Glutamatergic neuron (in vitro differentiated cells): ENCODE measurements around the gene COA7. TPM values are rescaled to one million over a fixed set of nuclear protein-coding genes. Genes with fewer than 3 reads are reported as not detected.

Source experiments
- DNase-seq: peaks from one replicate; pipeline ENCODE4 v3.0.0; 2022
- H3K27ac Mint-ChIP-seq: one replicate; pipeline ENCODE4 v1.8.0; 2020; ENCODE audit warnings: mild to moderate bottlenecking, mixed read lengths, inconsistent platforms; ENCODE audit not compliant: unreplicated experiment
- H3K27me3 Mint-ChIP-seq: one replicate; pipeline ENCODE4 v1.8.0; 2020; ENCODE audit warnings: mild to moderate bottlenecking, moderate library complexity, mixed read lengths, inconsistent platforms; ENCODE audit not compliant: unreplicated experiment
- H3K36me3 Mint-ChIP-seq: one replicate; pipeline ENCODE4 v1.8.0; 2020; ENCODE audit warnings: mild to moderate bottlenecking, mixed read lengths, inconsistent platforms; ENCODE audit not compliant: unreplicated experiment
- H3K4me1 Mint-ChIP-seq: one replicate; pipeline ENCODE4 v1.8.0; 2020; ENCODE audit warnings: mild to moderate bottlenecking, low read depth, mixed read lengths, inconsistent platforms; ENCODE audit not compliant: unreplicated experiment
- H3K4me3 Mint-ChIP-seq: one replicate; pipeline ENCODE4 v1.8.0; 2020; ENCODE audit warnings: mild to moderate bottlenecking, mixed read lengths, inconsistent platforms; ENCODE audit not compliant: unreplicated experiment
- H3K9me3 Mint-ChIP-seq: one replicate; pipeline ENCODE4 v1.8.0; 2020; ENCODE audit warnings: mild to moderate bottlenecking, moderate library complexity, mixed read lengths, inconsistent platforms; ENCODE audit not compliant: unreplicated experiment
- total RNA-seq: library from RNA; stranded (reverse); fragmentation: NEBNext Ultra II Directional; extraction: Animal tissue kit (Norgen Biotek cat#: 25700); gene quantifications from one replicate; pipeline ENCODE4 v1.2.1, GENCODE V29; 2021; ENCODE audit not compliant: unreplicated experiment
- TF ChIP-seq, protein P1 (sequence below): fragments of 200-600 bp; sonication (generic); IDR thresholded peaks from one replicate; pipeline ENCODE4 v1.5.0; 2021; ENCODE audit not compliant: partially characterized antibody, unreplicated experiment

The COA7 gene
- total RNA-seq, 1 donor from 2014 or later = 24.6 TPM

DNA sequence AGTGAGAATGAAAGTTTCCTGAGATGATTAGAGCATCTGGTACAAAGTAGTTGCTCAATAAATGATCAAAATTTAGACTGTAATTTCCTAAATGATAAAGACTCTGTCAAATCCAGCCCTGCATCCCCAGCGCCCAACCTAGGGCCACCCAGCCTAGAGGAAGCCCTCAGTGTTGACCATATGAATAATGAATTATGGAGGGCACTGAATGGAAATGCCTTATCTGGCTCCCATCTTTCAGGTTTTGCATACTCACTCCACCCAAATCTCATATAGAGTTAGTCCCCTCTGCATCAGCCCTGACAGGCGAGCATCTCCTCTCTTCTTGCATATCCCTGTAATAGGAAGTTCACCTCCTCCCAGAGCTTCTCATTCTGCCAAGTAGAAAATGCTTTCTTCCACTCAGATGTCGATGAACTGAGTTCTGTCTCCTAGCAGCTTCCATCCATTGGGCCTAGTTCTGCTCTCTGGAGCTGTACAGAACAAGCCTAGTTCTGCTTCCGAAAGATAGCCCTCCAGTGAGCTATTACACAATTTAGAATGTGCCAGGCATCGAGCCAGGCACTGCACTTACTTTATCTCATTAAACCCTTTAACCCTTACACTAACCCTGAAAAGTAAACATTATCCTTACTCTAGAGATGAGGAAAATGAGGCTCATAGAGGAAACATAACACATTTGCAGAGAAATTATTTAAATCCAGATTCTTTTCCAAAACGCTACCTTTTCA is 20.9 kb downstream of the COA7 start:
- Mint-ChIP-seq H3K4me3 (no peak overlapping the region), H3K27me3 (peaks cover 4% of the 10 kb centered on the region), H3K9me3 (no peaks in the 10 kb centered on the region), H3K4me1 (no peaks in the 10 kb centered on the region), H3K36me3 (no peaks in the 10 kb centered on the region), H3K27ac (no peak overlapping the region)
- TF ChIP-seq, protein P1, sequence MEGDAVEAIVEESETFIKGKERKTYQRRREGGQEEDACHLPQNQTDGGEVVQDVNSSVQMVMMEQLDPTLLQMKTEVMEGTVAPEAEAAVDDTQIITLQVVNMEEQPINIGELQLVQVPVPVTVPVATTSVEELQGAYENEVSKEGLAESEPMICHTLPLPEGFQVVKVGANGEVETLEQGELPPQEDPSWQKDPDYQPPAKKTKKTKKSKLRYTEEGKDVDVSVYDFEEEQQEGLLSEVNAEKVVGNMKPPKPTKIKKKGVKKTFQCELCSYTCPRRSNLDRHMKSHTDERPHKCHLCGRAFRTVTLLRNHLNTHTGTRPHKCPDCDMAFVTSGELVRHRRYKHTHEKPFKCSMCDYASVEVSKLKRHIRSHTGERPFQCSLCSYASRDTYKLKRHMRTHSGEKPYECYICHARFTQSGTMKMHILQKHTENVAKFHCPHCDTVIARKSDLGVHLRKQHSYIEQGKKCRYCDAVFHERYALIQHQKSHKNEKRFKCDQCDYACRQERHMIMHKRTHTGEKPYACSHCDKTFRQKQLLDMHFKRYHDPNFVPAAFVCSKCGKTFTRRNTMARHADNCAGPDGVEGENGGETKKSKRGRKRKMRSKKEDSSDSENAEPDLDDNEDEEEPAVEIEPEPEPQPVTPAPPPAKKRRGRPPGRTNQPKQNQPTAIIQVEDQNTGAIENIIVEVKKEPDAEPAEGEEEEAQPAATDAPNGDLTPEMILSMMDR = no peak
- no peak for DNase-seq

DNA sequence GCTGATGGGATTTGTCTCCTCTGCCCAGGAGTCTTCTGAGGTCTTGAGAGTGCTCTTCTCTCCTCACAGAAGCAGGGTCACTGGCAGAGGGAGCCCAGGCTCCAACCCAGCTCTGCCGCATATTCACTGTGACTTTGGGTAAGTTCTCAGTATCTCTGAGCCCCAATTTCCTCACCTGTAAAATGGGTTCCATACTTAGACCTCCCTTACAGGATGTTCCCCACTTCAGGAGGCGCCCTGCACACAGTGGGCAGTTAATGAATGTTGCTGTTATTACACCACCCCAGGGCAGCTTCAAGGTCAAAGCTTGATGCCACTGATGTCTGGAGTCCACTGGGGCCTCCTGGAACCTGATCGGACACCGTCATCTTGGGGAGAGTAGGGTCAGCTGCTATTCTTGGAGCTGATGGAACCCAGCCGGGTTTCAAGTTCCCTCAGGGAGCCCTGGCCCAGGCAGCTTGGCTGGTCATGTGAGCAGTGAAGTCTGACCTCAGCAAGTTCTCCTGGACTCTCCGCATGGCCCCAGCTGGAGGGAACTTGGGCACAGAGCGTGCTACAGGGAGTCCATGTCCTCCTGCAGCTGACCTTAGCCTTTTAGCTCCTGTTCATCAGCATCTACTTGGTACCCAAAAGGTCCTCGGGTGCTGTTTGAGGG is 21.8 kb downstream of the COA7 start:
- no peaks in the 10 kb centered on the region for H3K9me3 Mint-ChIP-seq
- H3K36me3 Mint-ChIP-seq = no peaks in the 10 kb centered on the region
- H3K4me3 Mint-ChIP-seq = no peak overlapping the region
- DNase-seq = no peak
- no peaks in the 10 kb centered on the region for H3K4me1 Mint-ChIP-seq
- TF ChIP-seq, protein P1 = no peak
- H3K27me3 Mint-ChIP-seq = peaks cover 4% of the 10 kb centered on the region
- no peak overlapping the region for H3K27ac Mint-ChIP-seq

GRCh38 chr1:52674497-52675384 is 23.4 kb downstream of the COA7 start:
- H3K27ac Mint-ChIP-seq = no peak overlapping the region
- DNase-seq = no peak
- H3K27me3 Mint-ChIP-seq = peaks cover 4% of the 10 kb centered on the region
- TF ChIP-seq, protein P1 = no peak
- H3K9me3 Mint-ChIP-seq = no peaks in the 10 kb centered on the region
- H3K36me3 Mint-ChIP-seq = no peaks in the 10 kb centered on the region
- no peak overlapping the region for H3K4me3 Mint-ChIP-seq
- no peaks in the 10 kb centered on the region for H3K4me1 Mint-ChIP-seq

DNA sequence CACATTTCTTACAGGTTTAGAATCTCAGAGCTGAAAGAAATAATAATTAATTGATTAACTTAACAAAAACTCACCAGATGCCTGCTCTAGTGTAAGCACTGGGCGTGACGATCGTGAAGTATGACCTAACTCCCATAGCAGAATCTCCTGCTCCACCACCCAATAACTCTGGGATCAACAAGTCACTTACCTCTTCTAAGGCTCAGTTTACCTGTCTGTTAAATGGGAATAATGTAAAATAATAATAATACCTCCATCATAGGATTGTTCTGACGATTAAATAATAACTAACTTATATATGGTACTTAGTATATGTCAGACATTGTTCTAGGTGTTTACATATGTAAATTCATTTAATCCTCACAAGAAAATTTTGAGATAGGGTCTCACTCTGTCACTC is 24.6 kb downstream of the COA7 start:
- Mint-ChIP-seq H3K4me1 (no peaks in the 10 kb centered on the region), H3K27ac (no peak overlapping the region), H3K27me3 (peaks cover 4% of the 10 kb centered on the region), H3K9me3 (peaks cover 2% of the 10 kb centered on the region), H3K4me3 (no peak overlapping the region), H3K36me3 (no peaks in the 10 kb centered on the region)
- DNase-seq = no peak
- TF ChIP-seq, protein P1 = no peak
